Ammon's horn (tissue), 1 donor: ENCODE measurements around the gene PLA2G3.
A peak's percentile ranks its signal among the peaks of the same experiment; 100 is the strongest.

Experiments used
- DNase-seq: peaks from one replicate; pipeline ENCODE4 v3.0.0-alpha.2; 2016; ENCODE audit warnings: low spot score

PLA2G3 gene

GRCh38 chr22:31085928-31086327, 54.4 kb downstream of the PLA2G3 start:
- no peak for DNase-seq

- DNase-seq: peak; percentile 91
Observed at GRCh38 chr22:31085493-31085824, 54.8 kb downstream of the PLA2G3 start.

- peak; percentile 87 for DNase-seq
Observed at GRCh38 chr22:31084811-31085492, 55.4 kb downstream of the PLA2G3 start.
